H54 (cell line): Measurements from ENCODE around the gene KCNJ9.

ENCODE experiments used
- DNase-seq: peaks from one replicate; pipeline ENCODE4 v3.0.0; 2011; ENCODE audit warnings: low spot score, mixed read lengths; ENCODE audit not compliant: insufficient read length
- FAIRE-seq: peaks from 3 replicates; lab custom pipeline; 2011; peaks lifted over from hg19 to GRCh38; lab: Jason Lieb, UNC
- POLR2A ChIP-seq: IDR thresholded peaks from 2 replicates; pipeline ENCODE4 v1.6.1; 2011; ENCODE audit warnings: low read depth, mild to moderate bottlenecking, low read length

The KCNJ9 gene

GRCh38 chr1:160056648-160057169, 24.6 kb upstream of the KCNJ9 start:
- no peak for TF ChIP-seq POLR2A
- FAIRE-seq: no peak
- no peak for DNase-seq

DNA sequence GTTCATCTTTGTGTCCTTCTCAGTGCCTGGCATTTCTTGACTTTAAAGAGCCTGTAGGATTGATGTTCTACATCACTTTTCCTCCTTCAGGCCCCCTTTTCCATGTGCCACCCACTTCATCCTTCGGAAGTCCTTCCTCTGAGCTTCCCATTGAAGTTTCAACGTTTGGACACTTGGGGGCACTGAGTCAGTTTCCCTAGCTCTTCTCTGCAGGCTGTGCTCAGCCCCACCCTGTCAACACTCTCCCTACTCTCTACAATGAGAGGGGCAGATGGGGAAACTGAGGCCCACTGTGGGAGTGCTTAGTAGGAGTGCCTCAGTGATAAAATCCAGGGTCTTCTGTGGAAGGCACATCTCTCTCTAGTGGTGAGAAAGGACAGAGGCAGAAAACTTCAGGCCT, 23.3 kb upstream of the KCNJ9 start:
- no peak for FAIRE-seq
- no peak for TF ChIP-seq POLR2A
- no peak for DNase-seq

DNA sequence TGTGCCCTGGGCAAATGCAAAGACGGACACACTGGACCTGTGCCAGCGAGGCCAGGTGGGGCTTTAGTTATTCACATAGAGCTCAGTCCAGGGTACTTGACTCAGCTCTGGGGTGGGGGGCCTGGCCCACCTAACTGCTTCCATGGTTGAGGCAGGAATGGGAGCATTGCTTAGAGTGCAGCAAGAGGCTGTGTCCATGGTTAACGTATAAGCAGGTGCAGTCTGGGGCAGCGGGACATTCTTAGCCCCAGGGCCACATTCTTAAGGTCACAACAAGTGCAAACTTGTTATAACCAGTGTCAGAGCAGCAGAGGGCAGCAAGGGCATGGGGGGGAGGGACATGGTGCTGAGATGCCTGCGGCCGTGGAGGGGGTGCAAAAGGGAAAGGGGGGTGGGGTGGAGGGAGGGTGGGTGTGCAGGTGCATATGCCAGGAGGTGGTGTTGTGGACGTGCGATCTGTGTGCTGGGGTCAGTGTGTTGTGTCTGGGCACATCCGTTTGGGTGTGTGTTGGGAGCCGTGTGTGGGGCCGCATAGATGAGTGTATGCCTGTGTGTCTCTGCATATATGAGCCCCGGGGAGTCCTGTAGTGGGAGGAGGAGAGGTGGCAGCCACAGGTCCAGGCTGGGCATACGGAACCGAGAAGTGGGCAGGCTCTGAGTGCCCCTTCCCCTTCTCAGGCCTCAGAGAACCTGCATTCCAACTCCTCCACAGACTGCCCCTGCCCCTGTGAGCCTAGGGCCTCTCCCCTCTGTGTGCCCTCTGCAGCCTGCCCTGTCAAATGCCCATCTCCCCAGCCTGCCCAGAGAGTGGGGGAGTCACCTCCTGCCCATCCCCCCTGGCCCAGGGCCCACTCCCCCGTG, 19.7 kb upstream of the KCNJ9 start:
- FAIRE-seq: no peak
- DNase-seq: no peak
- TF ChIP-seq POLR2A: no peak

DNA sequence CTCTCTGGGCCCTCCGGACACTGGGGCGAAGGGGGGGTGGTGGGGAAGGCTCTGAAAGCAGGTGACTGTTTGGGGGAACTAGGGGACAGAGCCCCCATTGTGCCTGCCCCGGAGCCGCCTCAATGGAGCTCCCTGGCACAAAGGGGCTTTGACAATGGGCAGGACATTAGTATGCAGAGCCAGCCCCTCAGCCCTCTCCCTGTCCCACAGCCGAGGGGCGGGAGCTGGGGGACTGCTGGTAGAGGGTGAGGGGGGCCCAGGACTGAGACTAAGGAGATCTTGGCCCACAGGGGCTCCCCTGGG, 19.2 kb upstream of the KCNJ9 start:
- no peak for DNase-seq
- FAIRE-seq: no peak
- no peak for TF ChIP-seq POLR2A

DNA sequence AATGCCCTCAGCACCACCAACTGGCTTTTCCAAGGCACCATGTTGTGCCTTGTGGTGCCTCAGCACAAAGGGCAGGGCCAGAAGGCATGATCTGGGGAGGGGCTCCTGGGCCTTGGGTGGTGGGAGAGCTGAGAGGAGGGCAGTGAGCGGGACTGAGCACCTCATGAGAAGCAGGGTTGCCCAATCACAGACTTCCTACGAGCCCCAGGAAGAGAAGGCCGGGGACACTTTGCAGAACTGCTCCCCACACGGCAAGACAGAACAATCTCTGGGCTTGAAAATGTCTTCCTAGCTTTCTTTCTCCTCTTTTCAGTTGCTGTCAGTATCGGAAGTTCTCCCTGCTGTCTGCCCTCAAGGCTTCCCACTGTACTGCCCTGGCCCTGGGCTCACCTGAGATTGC, 18.2 kb upstream of the KCNJ9 start:
- no peak for DNase-seq
- no peak for FAIRE-seq
- TF ChIP-seq POLR2A: no peak

DNA sequence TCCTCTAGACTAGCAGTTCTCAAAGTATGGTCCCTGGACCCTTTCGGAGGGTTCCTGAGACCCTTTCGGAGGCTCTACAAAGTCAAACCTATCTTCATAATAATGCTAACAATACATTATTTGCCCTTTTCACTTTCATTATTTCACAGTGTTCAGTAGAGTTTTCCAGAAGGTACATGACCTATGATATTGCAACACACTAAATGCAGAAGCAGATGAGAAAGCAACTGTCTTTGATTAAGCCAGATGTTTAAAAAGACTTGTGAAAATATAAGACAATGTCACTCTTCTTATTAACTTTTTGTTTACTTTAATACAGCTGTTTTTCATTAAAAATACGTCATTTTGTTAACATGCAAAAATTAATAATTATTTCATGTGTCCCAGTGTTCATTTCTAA, 17.2 kb upstream of the KCNJ9 start:
- TF ChIP-seq POLR2A: no peak
- no peak for DNase-seq
- no peak for FAIRE-seq

DNA sequence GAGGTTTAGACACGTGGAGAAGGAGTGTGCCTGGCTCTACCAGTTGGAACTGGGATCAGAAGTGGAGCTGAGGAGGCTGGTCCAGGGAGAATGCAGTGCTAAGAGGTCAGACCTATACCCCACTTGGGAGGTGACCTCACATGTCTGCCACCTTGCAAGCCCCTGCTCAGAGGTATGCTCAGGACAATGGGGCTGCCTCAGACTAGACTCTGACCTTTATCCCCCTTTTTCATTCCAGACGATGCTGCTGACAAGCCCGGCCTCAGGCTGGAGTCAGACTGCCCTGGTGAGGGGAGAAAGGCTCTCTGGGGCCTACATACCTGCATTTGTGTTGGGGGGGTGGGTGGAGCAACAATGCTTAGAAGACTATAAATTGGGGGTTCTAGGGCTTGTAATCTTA, 16.6 kb upstream of the KCNJ9 start:
- FAIRE-seq: no peak
- no peak for DNase-seq
- TF ChIP-seq POLR2A: no peak

GRCh38 chr1:160066829-160067745, 14.3 kb upstream of the KCNJ9 start:
- TF ChIP-seq POLR2A: no peak
- FAIRE-seq (no peak), DNase-seq (no peak)

- no peak for FAIRE-seq
- TF ChIP-seq POLR2A: no peak
- no peak for DNase-seq
Measured at GRCh38 chr1:160068225-160068624, 13.1 kb upstream of the KCNJ9 start.

DNA sequence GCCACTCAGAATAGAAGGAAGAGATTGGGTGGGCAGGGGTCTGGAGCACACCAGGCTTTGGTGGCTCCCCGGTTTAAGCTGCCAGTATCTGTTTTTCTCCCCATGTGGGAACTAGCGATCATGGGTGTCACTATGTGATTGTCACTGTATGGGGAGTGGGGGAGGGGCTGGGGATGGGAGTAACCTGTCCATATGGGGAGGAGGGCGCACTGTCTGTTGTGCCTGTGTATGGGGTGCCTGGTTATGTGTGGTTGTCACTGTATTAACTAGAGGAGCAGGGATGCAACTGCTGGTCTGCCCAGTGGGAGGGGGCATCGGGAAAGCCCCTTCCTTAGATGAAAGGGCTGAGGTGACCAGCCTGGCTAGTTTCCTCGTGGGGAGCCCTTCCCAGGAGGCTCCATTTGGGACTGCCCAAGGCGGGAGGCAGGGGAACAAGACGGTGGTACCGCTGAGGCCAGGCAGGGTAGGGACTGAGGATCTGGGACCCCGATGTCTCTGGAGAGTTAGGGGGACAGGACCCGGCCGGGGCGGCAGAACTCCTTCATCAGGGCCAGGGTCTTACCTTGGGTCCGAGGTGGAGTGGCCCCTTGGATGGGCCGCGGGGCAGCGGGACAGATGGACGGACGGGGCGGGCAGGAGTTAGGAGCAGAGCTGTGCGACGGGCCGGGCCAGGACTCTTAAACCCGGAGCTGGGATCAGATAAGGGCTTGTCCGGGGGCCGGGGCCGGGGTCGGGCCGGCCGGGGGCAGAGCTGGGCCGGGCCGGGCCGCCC, 11.7 kb upstream of the KCNJ9 start, which contains the start of gene KCNJ10:
Gene KCNJ10, minus strand, starts transcription at position 701 of the 772 bp plus-strand sequence. CDS start 27,628 bp downstream, outside the sequence.
- FAIRE-seq: no peak

DNA sequence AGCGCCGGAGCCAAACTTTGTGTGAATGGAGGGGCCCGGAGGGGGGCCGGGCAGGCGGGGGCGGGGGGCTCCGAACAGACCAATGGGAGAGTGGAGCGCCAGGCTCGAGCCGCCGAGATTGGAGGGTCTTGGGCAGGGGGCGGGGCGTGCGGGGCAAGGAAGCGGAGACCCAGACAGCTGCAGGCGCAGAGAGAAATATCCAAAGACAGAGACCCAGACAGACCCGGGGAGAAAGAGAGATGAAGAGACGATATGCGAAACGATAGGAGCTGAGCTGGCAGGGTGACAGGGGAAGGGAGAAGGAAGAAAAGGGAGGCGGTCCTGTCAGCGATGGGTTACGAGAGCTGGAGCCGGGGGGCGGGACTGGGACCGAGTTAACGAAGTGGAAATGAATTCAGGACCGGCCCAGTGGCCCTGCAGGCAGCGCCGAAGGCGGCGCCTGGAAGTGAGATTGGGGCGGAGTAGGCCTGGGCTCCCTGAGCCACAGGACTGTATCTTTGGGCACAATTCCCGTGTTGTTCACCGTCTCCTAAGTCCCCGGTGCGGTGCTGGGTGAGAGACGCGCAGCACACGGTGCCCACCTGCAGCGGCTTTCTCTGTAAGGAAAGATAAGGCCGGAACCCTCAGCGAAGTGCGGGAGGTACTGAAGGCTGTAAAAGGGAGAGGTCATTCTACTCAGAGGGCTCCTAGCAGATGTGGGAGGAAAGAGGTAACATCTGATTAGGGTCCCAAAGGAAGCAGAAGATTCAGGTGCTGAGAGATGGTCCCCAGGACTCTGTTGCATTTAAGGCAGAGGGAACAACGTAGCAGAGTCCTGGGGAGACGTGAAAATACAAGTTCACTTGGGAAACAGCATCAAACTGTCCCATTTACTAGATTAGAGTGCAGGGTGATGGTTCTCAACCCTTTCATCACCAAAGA, 10.8 kb upstream of the KCNJ9 start:
- no peak for FAIRE-seq
- no peak for DNase-seq
- TF ChIP-seq POLR2A: no peak

More for the DNA sequence above, 11.7 kb upstream of the KCNJ9 start, which contains the start of gene KCNJ10:
- TF ChIP-seq POLR2A: no peak
- no peak for DNase-seq

DNA sequence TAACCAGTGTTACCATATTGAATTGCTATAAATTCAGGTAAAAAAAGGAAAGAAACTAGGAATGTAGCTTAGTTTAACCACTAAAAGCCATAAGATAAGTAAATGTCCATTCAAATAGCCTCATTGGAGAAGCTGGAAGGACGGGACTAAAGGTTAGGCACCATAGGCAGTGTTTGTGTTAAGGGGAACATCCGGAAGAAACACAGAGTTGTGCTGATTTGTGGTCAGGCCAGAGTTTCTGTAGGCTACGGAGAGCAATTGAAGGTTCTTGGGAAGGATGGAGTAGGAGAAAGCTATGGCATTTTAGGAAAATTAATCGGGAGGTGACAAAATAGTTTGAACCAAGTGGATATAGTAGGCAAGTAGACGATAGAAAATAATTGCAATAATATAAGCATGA, 10.0 kb upstream of the KCNJ9 start:
- FAIRE-seq (no peak), DNase-seq (no peak)
- no peak for TF ChIP-seq POLR2A
